MCF 10A (cell line): ENCODE data around the gene FAM181B. TPM values are rescaled to one million over a fixed set of nuclear protein-coding genes. Genes with fewer than 3 reads are reported as not detected.

Source experiments
- BruUV-seq: library from RNA; stranded (reverse); fragments of 400-500 nt; replicated peaks from 2 replicates; lab custom pipeline; 2021; lab: Mats Ljungman, UMichigan
- CTCF ChIA-PET: fragments of 300-600 bp; sonication (Branson Sonifier 250); formaldehyde crosslinking; extraction: SDS; loops from one replicate; lab custom pipeline; 2021; ENCODE audit warnings: antibody characterized with exemption, inconsistent platforms; lab: Yijun Ruan, JAX
- POLR2A ChIA-PET: fragments of 300-600, 350-650 bp; sonication (Branson Sonifier 250); formaldehyde crosslinking; extraction: SDS; loops from one replicate; lab custom pipeline; 2020; ENCODE audit warnings: antibody characterized with exemption, inconsistent platforms; lab: Yijun Ruan, JAX
- DNase-seq: peaks from one replicate; pipeline ENCODE4 v3.0.0-alpha.2; 2018; ENCODE audit not compliant: unreplicated experiment
- H3K27ac Mint-ChIP-seq: one replicate; pipeline ENCODE4 v1.8.0; 2022; ENCODE audit warnings: mild to moderate bottlenecking, low read depth, mixed read lengths; ENCODE audit not compliant: unreplicated experiment
- H3K27me3 Mint-ChIP-seq: one replicate; pipeline ENCODE4 v1.8.0; 2022; ENCODE audit warnings: mixed read lengths; ENCODE audit not compliant: insufficient read depth, unreplicated experiment
- H3K36me3 Mint-ChIP-seq: one replicate; pipeline ENCODE4 v1.8.0; 2022; ENCODE audit warnings: mild to moderate bottlenecking, moderate library complexity, mixed read lengths; ENCODE audit not compliant: insufficient read depth, unreplicated experiment
- H3K4me1 Mint-ChIP-seq: one replicate; pipeline ENCODE4 v1.8.0; 2022; ENCODE audit warnings: mixed read lengths; ENCODE audit not compliant: insufficient read depth, unreplicated experiment
- H3K4me3 Mint-ChIP-seq: one replicate; pipeline ENCODE4 v1.8.0; 2022; ENCODE audit warnings: mild to moderate bottlenecking, moderate library complexity, mixed read lengths; ENCODE audit not compliant: unreplicated experiment
- H3K9me3 Mint-ChIP-seq: one replicate; pipeline ENCODE4 v1.8.0; 2022; ENCODE audit warnings: mixed read lengths; ENCODE audit not compliant: unreplicated experiment
- intact Hi-C: fragments of 100-400 bp; cut with micrococcal nuclease; formaldehyde crosslinking; loops from 2 replicates; pipeline ENCODE4 v1.14.1; 2022
- total RNA-seq: library from RNA; stranded (reverse); gene quantifications from 2 replicates; pipeline ENCODE4 v1.2.3, GENCODE V29; 2022
- TF ChIP-seq, protein P1 (sequence below): fragments of 200-600 bp; IDR thresholded peaks from one replicate; pipeline ENCODE4 v1.8.0; 2022; ENCODE audit warnings: antibody characterized with exemption, mild to moderate bottlenecking; ENCODE audit not compliant: unreplicated experiment

FAM181B gene
- total RNA-seq, 1 experiment from 2014 or later = not detected

DNA sequence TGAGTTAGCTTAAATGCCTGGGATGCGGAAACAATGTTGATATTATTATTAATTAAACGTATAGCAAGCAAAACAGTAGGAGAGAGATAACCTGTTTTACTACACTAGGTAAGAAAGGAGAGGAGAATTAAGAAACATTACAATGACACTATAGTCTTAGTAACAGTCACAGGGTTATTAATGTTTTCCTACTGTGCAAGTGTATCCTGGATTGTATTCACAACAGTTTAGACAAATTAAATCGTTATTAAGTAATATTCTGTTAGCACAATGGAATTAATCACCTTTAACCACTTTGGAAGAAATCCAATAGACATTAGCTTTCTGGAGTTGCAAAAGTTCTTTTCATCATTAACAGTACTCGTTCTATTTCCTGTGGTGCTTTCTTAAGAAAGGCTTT is 3.4 kb downstream of the FAM181B start:
- CTCF ChIA-PET = interaction anchor here (0.6 to 1.9 kb wide), 3 partner anchors 14 to 16 kb away, joined by 3 to 7 read pairs (median 3); no protein-coding TSS in a partner anchor
- intact Hi-C loops = no loop called here
- H3K36me3 Mint-ChIP-seq = no peaks in the 10 kb centered on the region
- TF ChIP-seq, protein P1, sequence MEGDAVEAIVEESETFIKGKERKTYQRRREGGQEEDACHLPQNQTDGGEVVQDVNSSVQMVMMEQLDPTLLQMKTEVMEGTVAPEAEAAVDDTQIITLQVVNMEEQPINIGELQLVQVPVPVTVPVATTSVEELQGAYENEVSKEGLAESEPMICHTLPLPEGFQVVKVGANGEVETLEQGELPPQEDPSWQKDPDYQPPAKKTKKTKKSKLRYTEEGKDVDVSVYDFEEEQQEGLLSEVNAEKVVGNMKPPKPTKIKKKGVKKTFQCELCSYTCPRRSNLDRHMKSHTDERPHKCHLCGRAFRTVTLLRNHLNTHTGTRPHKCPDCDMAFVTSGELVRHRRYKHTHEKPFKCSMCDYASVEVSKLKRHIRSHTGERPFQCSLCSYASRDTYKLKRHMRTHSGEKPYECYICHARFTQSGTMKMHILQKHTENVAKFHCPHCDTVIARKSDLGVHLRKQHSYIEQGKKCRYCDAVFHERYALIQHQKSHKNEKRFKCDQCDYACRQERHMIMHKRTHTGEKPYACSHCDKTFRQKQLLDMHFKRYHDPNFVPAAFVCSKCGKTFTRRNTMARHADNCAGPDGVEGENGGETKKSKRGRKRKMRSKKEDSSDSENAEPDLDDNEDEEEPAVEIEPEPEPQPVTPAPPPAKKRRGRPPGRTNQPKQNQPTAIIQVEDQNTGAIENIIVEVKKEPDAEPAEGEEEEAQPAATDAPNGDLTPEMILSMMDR = no peak
- POLR2A ChIA-PET = interaction anchor here (0.6 kb wide), 1 partner anchor 130 kb away, joined by 3 read pairs; no protein-coding TSS in a partner anchor
- H3K4me1 Mint-ChIP-seq = no peaks in the 10 kb centered on the region
- H3K27ac Mint-ChIP-seq = no peak overlapping the region
- BruUV-seq = no TSS peak
- H3K27me3 Mint-ChIP-seq = peaks cover 43% of the 10 kb centered on the region
- no peaks in the 10 kb centered on the region for H3K9me3 Mint-ChIP-seq
- no peak for DNase-seq
- H3K4me3 Mint-ChIP-seq = no peak overlapping the region

DNA sequence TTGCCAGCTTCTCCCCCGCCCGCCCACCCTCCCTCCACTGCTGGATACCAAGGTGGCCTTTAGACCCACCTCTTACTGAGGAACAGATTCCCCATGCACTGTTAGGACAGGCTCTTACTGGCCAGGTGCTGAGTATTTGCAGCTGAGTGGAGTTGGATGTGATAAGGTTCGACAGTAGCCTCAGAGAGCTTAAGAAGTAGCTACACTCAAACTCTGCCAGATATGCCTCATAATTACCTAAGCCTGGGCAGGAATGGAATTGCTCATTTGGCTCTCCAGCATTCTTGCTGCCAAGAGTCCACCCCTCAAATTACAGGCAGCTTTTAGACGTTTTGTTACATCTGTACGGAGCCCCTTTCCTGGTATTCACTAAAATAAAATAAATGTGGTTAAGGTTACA is 9.6 kb downstream of the FAM181B start:
- H3K4me1 Mint-ChIP-seq = no peaks in the 10 kb centered on the region
- H3K27me3 Mint-ChIP-seq = peaks cover 16% of the 10 kb centered on the region
- TF ChIP-seq, protein P1 = no peak
- no peak overlapping the region for H3K27ac Mint-ChIP-seq
- ChIA-PET POLR2A (no interaction called here), CTCF (interaction anchor here (0.6 to 2.6 kb wide), 8 partner anchors 22 to 1092 kb away, joined by 3 to 14 read pairs (median 4); no protein-coding TSS in a partner anchor)
- intact Hi-C loops = no loop called here
- no peaks in the 10 kb centered on the region for H3K9me3 Mint-ChIP-seq
- DNase-seq = no peak
- H3K36me3 Mint-ChIP-seq = no peaks in the 10 kb centered on the region
- BruUV-seq = no TSS peak
- no peak overlapping the region for H3K4me3 Mint-ChIP-seq

DNA sequence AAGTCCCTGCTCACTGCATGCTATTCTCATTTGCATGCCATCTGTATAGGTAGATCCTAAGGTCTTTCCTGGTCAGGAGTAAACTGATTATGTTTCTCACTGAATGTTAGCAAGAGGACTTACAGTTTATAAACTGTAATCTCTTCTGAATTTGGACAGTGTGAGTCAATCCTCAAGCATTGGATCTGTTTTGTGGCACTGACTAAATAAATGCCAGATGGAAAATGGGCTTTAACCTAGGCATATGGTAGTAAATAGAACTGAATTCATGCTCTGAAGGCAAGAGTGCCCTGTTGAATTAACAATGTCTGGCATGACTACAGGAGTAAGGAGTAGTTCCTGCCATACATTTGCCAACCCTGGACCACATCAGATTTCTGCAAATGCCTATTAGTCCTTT is 11.4 kb downstream of the FAM181B start:
- Mint-ChIP-seq H3K9me3 (no peaks in the 10 kb centered on the region), H3K4me1 (no peaks in the 10 kb centered on the region), H3K27ac (no peak overlapping the region), H3K36me3 (no peaks in the 10 kb centered on the region), H3K27me3 (peaks cover 11% of the 10 kb centered on the region), H3K4me3 (no peak overlapping the region)
- CTCF ChIA-PET = interaction anchor here (0.7 to 6.1 kb wide), 5 partner anchors 24 to 529 kb away, joined by 3 to 29 read pairs (median 6); no protein-coding TSS in a partner anchor
- intact Hi-C loops = no loop called here
- no peak for DNase-seq
- TF ChIP-seq, protein P1 = no peak
- no TSS peak for BruUV-seq
- POLR2A ChIA-PET = no interaction called here

DNA sequence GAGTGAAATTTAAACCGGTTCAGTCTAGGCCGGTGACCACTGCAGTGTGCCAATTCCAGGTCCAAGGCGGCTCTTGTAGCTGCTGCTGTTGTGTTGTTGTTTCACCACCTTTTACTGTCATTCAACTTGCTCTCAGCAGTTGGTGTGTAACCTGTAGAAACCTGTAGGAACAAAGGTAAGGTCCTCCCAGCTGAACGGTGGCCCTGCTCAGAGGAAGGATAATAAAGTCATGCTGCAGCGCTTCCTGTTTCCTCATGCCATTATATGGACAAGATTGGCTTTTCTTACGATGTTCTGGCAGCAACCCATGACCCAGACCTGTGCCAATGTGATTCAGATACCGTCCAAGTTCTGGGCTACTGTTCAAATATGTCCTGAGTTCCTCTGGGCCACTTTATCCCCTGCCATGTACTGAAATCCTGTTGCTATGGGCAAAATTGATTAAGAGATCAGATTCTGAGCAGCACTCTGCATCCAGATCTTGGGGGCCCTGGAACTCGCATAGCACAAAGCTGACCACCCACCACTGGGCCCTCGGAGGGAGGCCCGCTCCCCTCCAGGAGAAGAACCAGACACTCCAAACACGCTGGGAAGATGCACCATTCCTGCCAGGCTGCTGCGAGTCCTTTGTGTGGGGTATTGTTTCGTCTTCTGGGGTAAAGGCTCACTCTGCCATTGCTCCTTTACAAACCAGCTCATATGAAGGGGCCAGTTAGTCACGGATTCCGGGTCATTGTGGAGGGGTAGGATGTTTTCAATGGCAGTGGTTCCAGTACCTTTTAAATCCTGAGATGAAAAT is 13.2 kb downstream of the FAM181B start:
- no peaks in the 10 kb centered on the region for H3K27me3 Mint-ChIP-seq
- intact Hi-C loops = no loop called here
- POLR2A ChIA-PET = interaction anchor here (1.0 kb wide), 1 partner anchor 181 kb away, joined by 3 read pairs; the partner anchor contains the start of gene DDIAS
- no peaks in the 10 kb centered on the region for H3K4me1 Mint-ChIP-seq
- H3K4me3 Mint-ChIP-seq = no peak overlapping the region
- BruUV-seq = no TSS peak
- H3K36me3 Mint-ChIP-seq = no peaks in the 10 kb centered on the region
- TF ChIP-seq, protein P1 = no peak
- no peaks in the 10 kb centered on the region for H3K9me3 Mint-ChIP-seq
- H3K27ac Mint-ChIP-seq = no peak overlapping the region
- no peak for DNase-seq
- CTCF ChIA-PET = interaction anchor here (0.6 to 6.1 kb wide), 14 partner anchors 11 to 1099 kb away, joined by 3 to 29 read pairs (median 4); no protein-coding TSS in a partner anchor
